HuH-7.5 (cell line): ENCODE data around the gene SPINT3.
"Not testable (repeated sequence)": the region's sequence is repeated elsewhere in the genome, so short reads cannot be mapped to it uniquely, and the experiment has no call there.

Source experiments
- DNase-seq: peaks from one replicate; pipeline ENCODE4 v3.0.0; 2011; ENCODE audit warnings: low spot score

The SPINT3 gene

GRCh38 chr20:45502561-45502960 is 12.9 kb downstream of the SPINT3 start:
- DNase-seq = no peak

- DNase-seq = no peak
Measured at GRCh38 chr20:45501600-45501999, 13.8 kb downstream of the SPINT3 start.

GRCh38 chr20:45500022-45500421 is 15.4 kb downstream of the SPINT3 start:
- no peak for DNase-seq

- no peak for DNase-seq
Measured at GRCh38 chr20:45497971-45498494, 17.4 kb downstream of the SPINT3 start.

GRCh38 chr20:45496166-45496565 is 19.3 kb downstream of the SPINT3 start:
- no peak for DNase-seq

- no peak for DNase-seq
Measured at GRCh38 chr20:45495501-45495941, 19.9 kb downstream of the SPINT3 start.

- no peak for DNase-seq
Measured at GRCh38 chr20:45489083-45489531, 26.3 kb downstream of the SPINT3 start.

- DNase-seq = no peak
Measured at GRCh38 chr20:45487231-45487635, 28.2 kb downstream of the SPINT3 start.

- no peak for DNase-seq
Measured at GRCh38 chr20:45485388-45485787, 30.0 kb downstream of the SPINT3 start.

GRCh38 chr20:45484676-45485075 is 30.7 kb downstream of the SPINT3 start:
- no peak for DNase-seq

- no peak for DNase-seq
Measured at GRCh38 chr20:45479822-45480221, 35.6 kb downstream of the SPINT3 start.

- not testable (repeated sequence) for DNase-seq
Measured at GRCh38 chr20:45477530-45478148, 37.8 kb downstream of the SPINT3 start.

- not testable (repeated sequence) for DNase-seq
Measured at GRCh38 chr20:45472286-45472685, 43.1 kb downstream of the SPINT3 start.

- no peak for DNase-seq
Measured at GRCh38 chr20:45470937-45471336, 44.5 kb downstream of the SPINT3 start.

GRCh38 chr20:45470262-45470931 is 45.0 kb downstream of the SPINT3 start:
- DNase-seq = no peak

- DNase-seq = no peak
Measured at GRCh38 chr20:45469336-45470261, 45.8 kb downstream of the SPINT3 start, which contains the start of gene WFDC2. TSS of gene WFDC2 (plus strand) at chr20:45469753. CDS start at chr20:45469782, 29 bp downstream.

GRCh38 chr20:45467861-45468260 is 47.6 kb downstream of the SPINT3 start:
- DNase-seq = no peak

GRCh38 chr20:45467172-45467571 is 48.2 kb downstream of the SPINT3 start:
- no peak for DNase-seq

GRCh38 chr20:45465491-45466266 is 49.7 kb downstream of the SPINT3 start:
- DNase-seq = no peak

GRCh38 chr20:45463709-45464108 is 51.7 kb downstream of the SPINT3 start:
- no peak for DNase-seq

- DNase-seq = no peak
Measured at GRCh38 chr20:45462711-45463509, 52.5 kb downstream of the SPINT3 start.
